Stomach smooth muscle (tissue), 2 donors: Measurements from ENCODE around the gene VPS26A.

ENCODE experiments used
- H3K27ac ChIP-seq: one replicate; pipeline ENCODE4 v1.7.0; 2013; ENCODE audit warnings: mild to moderate bottlenecking, low read length, inconsistent platforms
- H3K27me3 ChIP-seq, 2 donors: one replicate each; pipeline ENCODE4 v1.7.0; 2013; ENCODE audit warnings: low read length in 2 of 2; ENCODE audit not compliant: insufficient read depth in 2 of 2, control insufficient read depth in 1 of 2
- H3K36me3 ChIP-seq, 2 donors: one replicate each; pipeline ENCODE4 v1.7.0; 2013; ENCODE audit warnings: low read length in 2 of 2; ENCODE audit not compliant: control insufficient read depth in 2 of 2, insufficient read depth in 2 of 2
- H3K4me1 ChIP-seq: one replicate; pipeline ENCODE4 v1.7.0; 2013; ENCODE audit warnings: low read length; ENCODE audit not compliant: control insufficient read depth, insufficient read depth
- H3K4me3 ChIP-seq, 2 donors: one replicate each; pipeline ENCODE4 v1.7.0; 2013; ENCODE audit warnings: low read length in 2 of 2
- H3K9ac ChIP-seq, 2 donors: one replicate each; pipeline ENCODE4 v1.7.0; 2013; ENCODE audit warnings: low read length in 2 of 2, mild to moderate bottlenecking in 1 of 2
- H3K9me3 ChIP-seq, 2 donors: one replicate each; pipeline ENCODE4 v1.7.0; 2013; ENCODE audit warnings: low read length in 2 of 2; ENCODE audit not compliant: control insufficient read depth in 2 of 2
- donor health status: healthy.
- donor health status: Pancreatic carcinoma.

The VPS26A gene

DNA sequence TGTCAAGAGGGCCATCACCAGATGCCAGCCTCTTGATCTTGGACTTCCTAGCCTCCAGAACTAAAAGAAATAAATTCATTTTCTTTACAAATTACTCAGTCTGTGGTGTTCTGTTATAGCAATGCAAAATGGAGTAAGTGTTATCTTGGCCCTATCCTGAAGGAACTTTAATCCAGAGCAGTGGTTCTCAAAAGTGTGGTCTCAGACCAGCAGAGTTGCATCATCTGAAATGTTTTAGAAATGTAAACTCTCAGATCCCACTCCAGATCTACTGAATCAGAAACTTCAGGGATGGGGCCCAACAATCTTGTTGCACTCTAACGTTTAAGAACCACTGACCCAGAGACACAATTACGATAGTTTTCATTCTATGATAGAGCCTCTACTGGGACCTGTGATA lies 52.8 kb downstream of the VPS26A start:
- peaks cover 11% of the 10 kb centered on the region for H3K4me1 ChIP-seq
- no peaks in the 10 kb centered on the region for H3K9me3 ChIP-seq
- H3K27me3 ChIP-seq: no peaks in the 10 kb centered on the region
- peaks cover 0 to 5% of the 10 kb centered on the region in 2 donors for H3K36me3 ChIP-seq
- H3K27ac ChIP-seq: no peak overlapping the region
- H3K9ac ChIP-seq: no peak overlapping the region
- no peak overlapping the region for H3K4me3 ChIP-seq

DNA sequence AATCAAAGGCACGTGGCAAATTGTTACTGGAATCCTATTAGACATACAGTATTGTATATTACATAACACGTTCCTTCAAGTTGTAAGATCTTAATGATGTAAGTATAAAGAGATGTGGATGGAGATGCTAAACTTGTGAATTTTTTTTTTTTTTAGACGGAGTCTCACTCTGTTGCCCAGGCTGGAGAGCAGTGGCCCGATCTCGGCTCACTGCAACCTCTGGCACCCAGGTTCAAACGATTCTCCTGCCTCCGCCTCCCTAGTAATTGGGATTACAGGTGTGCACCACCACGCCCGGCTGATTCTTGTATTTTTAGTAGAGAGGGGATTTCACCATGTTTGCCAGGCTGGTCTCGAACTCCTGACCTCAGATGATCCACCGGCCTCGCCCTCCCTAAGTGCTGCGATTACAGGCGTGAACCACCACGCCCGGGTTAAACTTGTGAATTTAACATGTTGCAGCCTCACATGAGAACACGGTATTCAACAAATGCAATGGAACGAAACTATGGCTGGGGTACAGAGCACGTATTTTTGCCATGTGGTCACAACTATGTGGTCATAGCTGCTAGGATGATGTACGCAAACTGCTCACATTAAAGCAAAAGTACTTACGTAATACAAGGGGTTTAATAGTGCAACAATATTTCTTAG lies 55.2 kb downstream of the VPS26A start:
- peak overlapping the region; percentile 99 to 100 for H3K9ac ChIP-seq
- H3K4me1 ChIP-seq: peaks cover 11% of the 10 kb centered on the region
- H3K36me3 ChIP-seq: peaks cover 7 to 10% of the 10 kb centered on the region in 2 donors
- H3K4me3 ChIP-seq: peak overlapping the region; percentile 100
- H3K27me3 ChIP-seq: no peaks in the 10 kb centered on the region
- H3K27ac ChIP-seq: peak overlapping the region; percentile 95
- no peaks in the 10 kb centered on the region for H3K9me3 ChIP-seq

DNA sequence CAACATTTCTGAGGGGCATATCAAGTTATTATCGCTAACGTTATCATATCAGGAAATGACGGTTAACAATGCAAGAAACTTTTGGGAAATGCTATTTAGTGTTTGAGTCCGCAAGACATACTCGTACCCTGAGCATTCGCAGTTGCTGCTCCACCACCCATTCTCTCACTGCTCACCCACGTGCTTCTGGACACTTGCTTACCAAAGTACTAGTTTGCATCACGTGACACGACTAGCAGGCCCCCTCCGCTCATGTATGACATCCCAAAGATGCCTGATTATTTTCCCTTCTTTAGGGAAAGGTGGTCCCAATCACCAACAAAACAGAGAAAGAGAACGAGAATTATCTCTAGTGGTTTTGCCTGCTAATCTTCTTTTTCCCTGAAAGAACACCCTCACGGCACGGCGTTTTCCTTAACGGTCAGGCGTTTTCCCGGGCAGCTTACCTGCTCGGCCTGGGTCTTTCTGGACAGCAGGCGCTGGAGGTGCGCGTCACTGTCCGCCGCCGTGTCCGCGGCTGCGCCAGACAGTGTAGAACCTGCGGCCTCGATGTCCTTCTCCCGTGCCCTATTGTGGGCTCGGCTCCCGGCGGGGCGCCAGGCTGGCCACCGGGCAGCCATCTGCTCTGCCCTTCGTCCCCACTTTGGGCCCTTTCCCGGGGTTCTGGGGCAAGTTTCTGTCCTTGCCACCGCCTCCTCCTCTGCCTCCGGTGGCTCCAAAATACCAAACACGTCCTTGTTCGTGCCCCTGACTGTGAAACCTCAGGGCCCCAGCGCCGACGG lies 56.0 kb downstream of the VPS26A start, which contains the start of gene SUPV3L1:
Gene SUPV3L1 (plus strand): TSS at position 492 of the 782 bp plus-strand sequence. CDS start 58 bp downstream, at position 550.
- peak within 1 kb of the TSS; percentile 99 to 100 for H3K9ac ChIP-seq
- H3K9me3 ChIP-seq: no peaks in the 10 kb centered on the region
- H3K4me3 ChIP-seq: peak within 1 kb of the TSS; percentile 100
- H3K36me3 ChIP-seq: peaks cover 10% of the 10 kb centered on the region in 2 donors
- H3K27ac ChIP-seq: peak within 1 kb of the TSS; percentile 95
- H3K27me3 ChIP-seq: no peaks in the 10 kb centered on the region
- H3K4me1 ChIP-seq: peaks cover 11% of the 10 kb centered on the region

DNA sequence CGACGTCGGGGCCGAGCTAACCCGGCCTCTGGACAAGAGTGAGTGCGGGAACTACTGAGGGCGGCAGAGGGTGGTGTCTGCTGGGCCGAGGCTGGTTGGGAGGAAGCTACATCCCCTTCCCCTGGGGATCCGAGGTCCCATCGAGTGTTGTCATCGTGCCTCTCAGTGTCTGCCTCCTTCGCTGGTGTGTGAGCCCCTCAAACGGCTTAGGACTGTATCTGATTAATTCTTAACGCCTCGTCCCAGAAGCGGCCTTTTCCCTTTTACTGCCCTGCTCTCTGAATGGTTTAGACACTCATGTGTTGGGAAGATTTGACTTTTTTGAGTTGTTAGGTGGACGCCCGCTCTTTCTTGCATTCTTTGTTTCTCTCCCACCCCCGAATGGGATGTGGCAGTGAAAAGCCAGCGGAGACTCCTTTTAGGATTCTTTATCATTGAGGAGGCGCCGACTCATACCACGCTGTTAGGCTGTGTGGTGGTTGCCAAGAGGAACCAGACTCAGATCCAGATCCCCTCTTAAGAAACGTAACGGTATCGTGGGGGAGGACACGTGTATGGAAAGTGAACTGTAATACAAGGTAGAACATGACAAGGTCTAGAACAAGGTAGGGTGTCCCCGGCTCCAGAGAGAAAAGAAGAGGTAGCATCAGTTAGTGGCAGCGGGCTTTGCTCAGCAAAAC lies 56.7 kb downstream of the VPS26A start:
- Histone ChIP-seq H3K36me3 (peaks cover 10% of the 10 kb centered on the region in 2 donors), H3K9ac (peak overlapping the region; percentile 99 to 100), H3K9me3 (no peaks in the 10 kb centered on the region), H3K4me1 (peaks cover 11% of the 10 kb centered on the region), H3K27me3 (no peaks in the 10 kb centered on the region), H3K27ac (peak overlapping the region; percentile 95), H3K4me3 (peak overlapping the region; percentile 100)

DNA sequence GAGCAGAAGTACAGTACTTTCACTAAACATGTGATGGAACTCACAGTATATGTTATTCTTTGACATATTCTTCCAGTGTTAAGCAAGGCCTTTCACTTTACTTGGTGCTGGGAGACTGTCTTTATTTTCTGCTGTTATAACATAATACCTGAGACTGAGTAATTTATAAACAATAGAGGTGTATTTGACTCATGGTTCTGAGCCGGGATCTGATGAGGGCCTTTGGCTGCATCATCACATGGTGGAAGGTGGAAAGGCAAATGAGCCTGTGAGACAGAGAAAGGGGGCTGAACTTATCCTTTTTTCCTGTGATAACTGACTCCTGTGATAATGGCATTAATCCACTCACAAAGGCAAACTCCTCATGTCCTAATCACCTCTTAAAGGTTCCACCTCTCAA lies 57.5 kb downstream of the VPS26A start:
- Histone ChIP-seq H3K9ac (peak overlapping the region; percentile 0 to 99), H3K4me3 (peak overlapping the region; percentile 100), H3K27ac (no peak overlapping the region), H3K9me3 (no peaks in the 10 kb centered on the region), H3K4me1 (peaks cover 11% of the 10 kb centered on the region), H3K36me3 (peaks cover 13 to 15% of the 10 kb centered on the region in 2 donors), H3K27me3 (no peaks in the 10 kb centered on the region)

DNA sequence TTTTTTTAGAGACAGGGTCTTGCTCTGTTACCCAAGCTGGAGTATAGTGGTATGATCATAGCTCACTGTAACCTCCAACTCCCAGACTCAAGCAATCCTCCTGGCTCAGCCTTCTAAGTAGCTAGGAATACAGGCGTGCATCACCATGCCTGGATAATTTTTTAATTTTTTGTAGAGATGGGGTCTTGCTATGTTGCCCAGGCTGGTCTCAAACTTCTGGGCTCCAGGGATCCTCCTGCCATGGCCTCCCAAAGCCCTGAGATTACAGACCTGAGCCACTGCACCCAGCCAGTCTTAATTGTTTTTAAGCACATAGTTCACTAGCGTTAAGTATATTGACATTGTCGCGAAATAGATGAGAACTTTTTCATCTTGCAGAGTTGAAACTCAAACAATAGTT lies 58.0 kb downstream of the VPS26A start:
- no peak overlapping the region for H3K27ac ChIP-seq
- H3K9me3 ChIP-seq: no peaks in the 10 kb centered on the region
- no peaks in the 10 kb centered on the region for H3K27me3 ChIP-seq
- no peak overlapping the region for H3K4me3 ChIP-seq
- peaks cover 11% of the 10 kb centered on the region for H3K4me1 ChIP-seq
- H3K36me3 ChIP-seq: peaks cover 18% of the 10 kb centered on the region in 2 donors
- H3K9ac ChIP-seq: no peak overlapping the region

DNA sequence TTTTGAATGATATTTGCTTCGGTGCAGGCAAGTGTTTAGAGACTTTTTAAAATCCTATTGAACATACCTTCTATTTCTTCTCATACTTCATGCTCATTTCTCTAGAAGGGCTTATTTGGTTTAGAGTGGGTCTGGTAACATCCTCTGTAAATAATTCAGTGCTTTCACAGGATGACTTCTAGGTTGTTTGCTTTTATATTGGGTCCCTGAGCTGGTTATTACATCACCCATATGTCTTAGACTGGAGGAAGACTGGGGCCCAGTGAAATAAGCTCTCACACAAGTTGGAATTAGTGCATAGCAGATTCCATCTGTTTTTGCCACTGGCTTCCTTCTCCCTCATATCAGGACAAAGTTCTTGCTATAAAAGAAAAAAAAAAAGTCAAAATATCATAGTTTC lies 62.5 kb downstream of the VPS26A start:
- Histone ChIP-seq H3K4me1 (no peaks in the 10 kb centered on the region), H3K27me3 (no peaks in the 10 kb centered on the region), H3K9me3 (no peaks in the 10 kb centered on the region), H3K36me3 (peaks cover 30 to 31% of the 10 kb centered on the region in 2 donors), H3K4me3 (no peak overlapping the region), H3K27ac (no peak overlapping the region), H3K9ac (no peak overlapping the region)

DNA sequence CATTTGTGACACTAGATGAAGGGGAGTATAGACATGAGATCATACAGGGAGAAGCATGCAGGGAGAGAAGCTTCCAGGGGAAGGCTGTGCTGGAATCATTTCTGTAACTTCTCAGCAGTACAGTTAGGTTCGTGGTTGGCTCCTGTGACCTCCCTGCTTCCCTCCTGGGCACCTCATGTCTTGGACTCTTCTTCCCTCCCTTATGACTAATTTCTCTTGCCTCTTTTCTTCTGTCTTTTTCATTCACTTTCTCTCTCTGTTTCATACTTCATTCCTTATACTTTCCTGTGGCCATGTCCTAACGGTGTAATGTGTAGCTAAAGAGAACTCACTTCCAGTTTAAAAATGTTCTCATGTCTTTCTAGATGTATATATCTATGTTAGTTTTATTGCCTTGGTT lies 77.1 kb downstream of the VPS26A start:
- Histone ChIP-seq H3K9me3 (no peaks in the 10 kb centered on the region), H3K27me3 (no peaks in the 10 kb centered on the region), H3K9ac (no peak overlapping the region), H3K27ac (no peak overlapping the region), H3K4me3 (no peak overlapping the region), H3K4me1 (no peaks in the 10 kb centered on the region), H3K36me3 (peaks cover 32 to 42% of the 10 kb centered on the region in 2 donors)

DNA sequence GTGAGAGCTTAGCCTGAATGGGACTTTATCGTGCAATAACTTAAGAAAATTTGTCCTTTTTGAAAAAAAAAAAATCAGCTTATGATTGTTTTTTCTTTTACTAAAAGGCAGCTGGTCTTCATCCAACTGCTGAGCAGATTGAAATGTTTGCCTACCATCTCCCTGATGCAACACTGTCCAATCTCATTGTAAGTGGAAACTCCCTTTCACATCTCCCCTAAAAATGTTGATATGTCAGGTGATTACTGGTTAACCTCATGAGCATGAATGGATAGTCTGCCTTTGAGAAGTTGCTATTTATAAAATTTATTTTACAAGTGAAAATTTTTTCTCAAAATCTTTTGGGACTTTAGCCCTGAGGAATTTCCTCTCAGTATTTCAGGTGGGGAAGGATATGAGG lies 78.4 kb downstream of the VPS26A start:
- Histone ChIP-seq H3K27me3 (no peaks in the 10 kb centered on the region), H3K9ac (no peak overlapping the region), H3K4me3 (no peak overlapping the region), H3K36me3 (peaks cover 39 to 42% of the 10 kb centered on the region in 2 donors), H3K27ac (no peak overlapping the region), H3K4me1 (no peaks in the 10 kb centered on the region), H3K9me3 (no peaks in the 10 kb centered on the region)

DNA sequence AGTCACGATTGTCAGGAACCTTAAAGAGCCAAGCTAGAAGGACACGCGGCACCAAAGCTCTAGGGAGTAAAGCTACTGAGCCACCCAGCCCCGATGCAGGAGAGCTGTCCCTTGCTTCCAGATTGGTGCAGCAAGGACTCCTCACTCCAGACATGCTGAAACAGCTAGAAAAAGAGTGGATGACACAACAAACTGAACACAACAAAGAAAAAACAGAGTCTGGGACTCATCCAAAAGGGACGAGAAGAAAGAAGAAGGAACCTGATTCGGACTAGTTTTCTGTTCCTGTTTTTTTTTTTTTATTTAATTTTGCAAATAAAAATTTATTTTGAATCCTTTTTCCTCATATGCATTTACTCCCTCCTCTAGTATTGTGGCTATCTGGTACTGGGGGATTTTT lies 84.8 kb downstream of the VPS26A start:
- Histone ChIP-seq H3K9ac (no peak overlapping the region), H3K4me3 (no peak overlapping the region), H3K4me1 (no peaks in the 10 kb centered on the region), H3K27me3 (no peaks in the 10 kb centered on the region), H3K36me3 (peaks cover 34 to 40% of the 10 kb centered on the region in 2 donors), H3K27ac (no peak overlapping the region), H3K9me3 (no peaks in the 10 kb centered on the region)
